NCI-H1930 (cell line): ENCODE results near the gene ERMARD.
A peak's percentile ranks its signal among the peaks of the same experiment; 100 is the strongest.

Source experiments
- DNase-seq, 2 experiments: peaks; one replicate each; lab custom pipeline; 2025; lab: John Stamatoyannopoulos, UW

The ERMARD gene

GRCh38 chr6:169751242-169752073 lies at the start of gene ERMARD, which contains the start of gene DYNLT2:
Gene ERMARD, plus strand, starts transcription at chr6:169751622. Its CDS starts 36 bp downstream, at chr6:169751658.
Gene DYNLT2, minus strand, starts transcription at chr6:169751572. Its CDS starts 114 bp downstream, at chr6:169751458.
- peak; percentile 79 to 87 for DNase-seq

- peak; percentile 87 to 91 for DNase-seq
Observed at GRCh38 chr6:169701954-169702839, 49.2 kb upstream of the ERMARD start, which contains the start of the genes C6orf120 and WDR27. Gene C6orf120, plus strand, starts transcription at chr6:169702126. Its CDS starts 334 bp downstream, at chr6:169702460. Gene WDR27, minus strand, starts transcription at chr6:169702029. Its CDS starts 13,024 bp downstream, at chr6:169689005.

- no peak for DNase-seq
Observed at GRCh38 chr6:169702840-169703246, 48.6 kb upstream of the ERMARD start.

GRCh38 chr6:169707772-169708171 lies 43.6 kb upstream of the ERMARD start:
- DNase-seq, result no peak

GRCh38 chr6:169709293-169709692 lies 42.1 kb upstream of the ERMARD start:
- no peak for DNase-seq

GRCh38 chr6:169710009-169710408 lies 41.4 kb upstream of the ERMARD start:
- DNase-seq, result no peak

GRCh38 chr6:169714178-169714577 lies 37.2 kb upstream of the ERMARD start:
- no peak for DNase-seq

GRCh38 chr6:169714595-169714994 lies 36.8 kb upstream of the ERMARD start:
- no peak for DNase-seq

- no peak for DNase-seq
Observed at GRCh38 chr6:169719117-169719516, 32.3 kb upstream of the ERMARD start.

GRCh38 chr6:169720207-169720855 lies 31.1 kb upstream of the ERMARD start:
- DNase-seq, result no peak

- DNase-seq, result no peak
Observed at GRCh38 chr6:169722362-169723199, 28.8 kb upstream of the ERMARD start.

GRCh38 chr6:169723200-169723909 lies 28.1 kb upstream of the ERMARD start:
- DNase-seq, result peak in 1 of 2 experiments; percentile 6

- peak in 1 of 2 experiments; percentile 29 for DNase-seq
Observed at GRCh38 chr6:169723991-169724493, 27.4 kb upstream of the ERMARD start.

GRCh38 chr6:169724494-169725124 lies 26.8 kb upstream of the ERMARD start, which contains the start of gene PHF10:
Gene PHF10, minus strand, starts transcription at chr6:169724500. Its CDS starts 569 bp downstream, at chr6:169723931.
- DNase-seq, result peak; percentile 53 to 67

- no peak for DNase-seq
Observed at GRCh38 chr6:169725125-169726048, 26.0 kb upstream of the ERMARD start.

GRCh38 chr6:169726049-169726400 lies 25.4 kb upstream of the ERMARD start:
- no peak for DNase-seq

- DNase-seq, result no peak
Observed at GRCh38 chr6:169726963-169727362, 24.5 kb upstream of the ERMARD start.

- no peak for DNase-seq
Observed at GRCh38 chr6:169729961-169730360, 21.5 kb upstream of the ERMARD start.
